ENCODE data around the gene SLC5A11.

DNA sequence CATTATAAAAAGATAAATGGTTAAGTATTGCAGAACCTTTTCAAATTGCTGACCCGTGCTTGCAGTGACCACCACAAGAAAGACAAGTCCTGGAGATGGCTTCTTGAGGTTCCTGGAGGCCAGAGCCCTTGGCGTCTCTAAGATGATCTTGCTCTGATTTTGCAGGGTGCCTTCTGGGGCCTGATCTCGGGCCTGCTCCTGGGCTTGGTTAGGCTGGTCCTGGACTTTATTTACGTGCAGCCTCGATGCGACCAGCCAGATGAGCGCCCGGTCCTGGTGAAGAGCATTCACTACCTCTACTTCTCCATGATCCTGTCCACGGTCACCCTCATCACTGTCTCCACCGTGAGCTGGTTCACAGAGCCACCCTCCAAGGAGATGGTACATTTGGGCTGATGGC is 63.0 kb downstream of the SLC5A11 start:
- TF ChIP-seq ZNF337 (CRISPR knock-in tag; IDR thresholded peaks at IDR 0.05; ENCODE audit: borderline replicate concordance, low read depth) (no peak), CEBPB (IDR thresholded peaks at IDR 0.05; ENCODE audit: borderline replicate concordance, low read depth, low read length) (no peak), NCOA2 (CRISPR knock-in tag; IDR thresholded peaks at IDR 0.05) (no peak), YY1 (IDR thresholded peaks at IDR 0.05; ENCODE audit: insufficient read depth, insufficient replicate concordance, low read depth, low read length) (no peak), MEIS1 (CRISPR knock-in tag; IDR thresholded peaks at IDR 0.05; ENCODE audit: borderline replicate concordance) (no peak), POLR2AphosphoS5 (IDR thresholded peaks at IDR 0.05; ENCODE audit: low read depth, low read length) (no peak)

Data from HepG2 (cell line).